AG10803 (cell line): ENCODE data around the gene LDLRAD4.

ENCODE experiments used
- DNase-seq: peaks from one replicate; pipeline ENCODE4 v3.0.0; 2010; ENCODE audit warnings: low read depth
- H3K4me3 ChIP-seq: 2 replicates; pipeline ENCODE4 v1.5.1; 2011; ENCODE audit warnings: mild to moderate bottlenecking, low read length, control low read depth
- TF ChIP-seq, protein P1 (sequence below): conservative IDR thresholded peaks from 2 replicates; pipeline ENCODE4 v1.5.1; 2011; ENCODE audit warnings: mild to moderate bottlenecking, low read length, control low read depth, inconsistent platforms

Gene LDLRAD4

DNA sequence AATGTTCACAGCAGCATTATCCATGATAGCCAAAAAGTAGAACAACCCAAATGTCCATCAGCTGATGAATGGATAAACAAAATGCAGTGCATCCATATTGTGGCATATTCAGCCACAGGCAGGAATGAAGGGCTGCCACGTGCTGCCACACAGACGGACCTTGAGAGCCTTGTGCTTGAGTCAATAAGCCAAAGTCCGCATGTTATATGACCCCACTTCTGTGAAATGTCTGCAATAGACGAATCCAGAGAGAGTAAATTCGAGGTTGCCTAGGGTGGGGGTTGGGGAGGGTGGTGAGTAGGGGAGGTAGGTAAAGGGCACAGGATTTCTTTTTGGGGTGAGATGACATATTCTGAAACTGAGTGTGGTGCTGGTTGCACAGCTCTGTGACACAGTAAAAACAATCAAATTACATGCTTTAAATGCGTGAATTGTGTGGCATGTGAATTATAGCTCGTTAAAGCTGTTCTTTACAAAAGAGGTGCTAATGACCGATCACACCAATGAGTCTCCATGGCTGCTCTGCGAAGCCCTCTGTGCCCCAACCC lies 38.9 kb upstream of the LDLRAD4 start:
- TF ChIP-seq, protein P1, sequence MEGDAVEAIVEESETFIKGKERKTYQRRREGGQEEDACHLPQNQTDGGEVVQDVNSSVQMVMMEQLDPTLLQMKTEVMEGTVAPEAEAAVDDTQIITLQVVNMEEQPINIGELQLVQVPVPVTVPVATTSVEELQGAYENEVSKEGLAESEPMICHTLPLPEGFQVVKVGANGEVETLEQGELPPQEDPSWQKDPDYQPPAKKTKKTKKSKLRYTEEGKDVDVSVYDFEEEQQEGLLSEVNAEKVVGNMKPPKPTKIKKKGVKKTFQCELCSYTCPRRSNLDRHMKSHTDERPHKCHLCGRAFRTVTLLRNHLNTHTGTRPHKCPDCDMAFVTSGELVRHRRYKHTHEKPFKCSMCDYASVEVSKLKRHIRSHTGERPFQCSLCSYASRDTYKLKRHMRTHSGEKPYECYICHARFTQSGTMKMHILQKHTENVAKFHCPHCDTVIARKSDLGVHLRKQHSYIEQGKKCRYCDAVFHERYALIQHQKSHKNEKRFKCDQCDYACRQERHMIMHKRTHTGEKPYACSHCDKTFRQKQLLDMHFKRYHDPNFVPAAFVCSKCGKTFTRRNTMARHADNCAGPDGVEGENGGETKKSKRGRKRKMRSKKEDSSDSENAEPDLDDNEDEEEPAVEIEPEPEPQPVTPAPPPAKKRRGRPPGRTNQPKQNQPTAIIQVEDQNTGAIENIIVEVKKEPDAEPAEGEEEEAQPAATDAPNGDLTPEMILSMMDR = no peak
- no peak for DNase-seq

DNA sequence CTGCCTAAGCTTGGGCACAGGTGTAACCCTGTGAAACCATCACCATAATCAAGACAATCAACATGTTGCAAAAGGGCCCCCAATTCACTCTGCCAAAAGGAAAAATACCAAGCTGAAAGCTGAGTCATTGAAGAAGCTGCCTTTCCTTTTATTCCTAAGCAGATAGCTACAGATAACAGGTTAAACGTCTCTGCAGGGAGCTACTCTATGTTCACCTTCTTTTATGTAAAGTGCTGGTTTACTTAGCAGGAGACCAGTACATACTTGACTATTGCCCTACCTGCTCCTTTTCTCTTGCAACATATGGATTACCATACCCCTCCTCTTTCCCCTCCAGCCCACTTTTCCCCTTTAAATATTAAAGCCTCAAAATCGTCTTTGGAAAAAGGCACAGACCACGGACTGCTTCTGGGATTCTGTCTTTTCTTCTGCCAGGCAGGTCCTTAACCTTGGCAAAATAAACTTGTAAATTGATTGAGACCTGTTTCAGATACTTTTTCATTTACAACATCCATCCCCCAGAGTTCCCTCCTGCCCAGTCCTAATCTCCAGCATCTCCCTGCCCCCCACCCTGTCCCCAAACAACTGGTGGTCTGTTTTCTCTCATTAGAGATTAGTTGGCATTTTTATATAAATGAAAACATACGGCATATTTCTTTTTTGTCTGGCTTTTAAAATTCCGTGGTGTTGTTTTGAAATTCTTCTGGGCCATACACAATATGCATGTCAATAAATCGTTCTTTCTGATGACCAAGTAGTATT lies 37.8 kb upstream of the LDLRAD4 start:
- DNase-seq = no peak
- TF ChIP-seq, protein P1 = no peak
- no peak overlapping the region for H3K4me3 ChIP-seq

More for the DNA sequence above, 38.9 kb upstream of the LDLRAD4 start:
- H3K4me3 ChIP-seq = no peak overlapping the region

DNA sequence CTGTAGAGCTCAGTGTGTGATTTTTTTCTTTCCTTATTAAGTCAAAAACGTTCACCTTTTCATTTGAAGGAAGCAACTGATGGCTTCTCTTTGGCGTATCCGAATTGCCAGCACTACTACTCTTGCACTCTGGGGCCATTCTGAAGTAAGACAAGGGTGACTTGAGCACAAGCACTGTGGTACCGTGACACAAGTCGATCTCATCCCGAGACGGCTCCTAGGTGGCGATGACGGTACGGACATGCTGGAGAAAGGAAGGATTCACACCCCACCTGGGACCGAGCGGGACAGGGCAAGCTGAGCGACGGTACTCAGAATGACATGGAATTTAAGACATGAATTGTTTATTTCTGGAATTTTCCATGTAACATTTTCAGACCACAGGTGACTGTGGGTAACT lies 36.8 kb upstream of the LDLRAD4 start:
- TF ChIP-seq, protein P1 = no peak
- no peak overlapping the region for H3K4me3 ChIP-seq

DNA sequence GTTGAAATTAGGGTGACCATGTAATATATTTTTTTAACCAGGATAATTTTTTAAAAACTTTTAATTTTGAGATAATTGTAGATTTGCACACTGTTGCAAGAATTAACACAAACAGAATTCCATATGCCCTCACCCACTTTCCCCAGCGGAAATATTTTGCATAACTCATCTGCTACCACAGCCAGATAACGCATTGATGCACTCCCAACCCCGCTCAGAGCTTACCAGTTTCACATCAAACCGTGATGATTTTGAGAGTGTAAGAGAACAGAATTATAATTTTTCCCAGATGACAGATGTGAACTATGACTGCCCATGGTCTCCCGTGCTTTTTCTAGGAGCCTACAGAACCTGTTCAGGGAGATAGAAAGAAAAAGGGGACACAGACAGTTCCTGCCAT lies 35.2 kb upstream of the LDLRAD4 start:
- H3K4me3 ChIP-seq = no peak overlapping the region
- TF ChIP-seq, protein P1 = no peak
- no peak for DNase-seq

More for the DNA sequence above, 36.8 kb upstream of the LDLRAD4 start:
- DNase-seq = no peak

DNA sequence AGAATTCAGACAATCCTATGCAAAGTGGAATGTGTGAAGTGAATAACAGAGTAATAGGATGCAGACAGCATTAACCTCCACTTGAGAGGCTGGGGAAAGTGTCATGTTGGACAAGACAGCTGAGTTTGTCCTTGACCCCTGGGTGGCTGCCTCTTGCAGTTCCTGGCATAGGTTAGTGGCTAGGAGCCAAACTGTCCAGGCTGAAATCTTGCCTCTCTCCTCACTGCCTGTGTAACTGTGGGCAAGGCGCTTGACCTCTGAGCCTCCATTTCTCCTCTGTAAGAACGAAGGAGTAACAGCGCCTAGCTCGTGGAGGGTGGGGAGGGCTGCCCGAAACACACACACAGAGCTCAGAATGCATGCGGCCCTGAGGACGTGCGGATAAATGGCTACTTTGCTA lies 34.8 kb upstream of the LDLRAD4 start:
- TF ChIP-seq, protein P1 = no peak
- no peak for DNase-seq
- H3K4me3 ChIP-seq = no peak overlapping the region

DNA sequence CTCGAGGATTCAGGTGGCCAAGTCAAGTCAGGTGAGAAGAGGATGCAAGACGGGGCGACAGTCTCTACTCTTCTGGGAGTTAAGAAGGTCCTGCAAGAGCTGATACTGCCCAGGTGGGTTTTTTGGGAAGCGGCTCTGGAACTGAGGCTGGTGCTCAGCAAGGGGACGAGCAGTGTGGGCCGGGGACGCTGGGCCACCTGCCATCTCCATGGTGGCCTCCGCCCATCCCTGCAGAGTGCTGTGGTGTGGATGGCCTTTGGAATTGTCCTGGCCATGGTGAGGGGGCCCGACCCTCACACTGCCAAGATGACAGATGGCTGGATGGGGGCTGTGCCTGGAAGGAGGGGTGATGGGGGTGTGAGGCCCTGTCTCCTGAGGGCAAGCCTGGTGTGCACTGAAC lies 34.2 kb upstream of the LDLRAD4 start:
- H3K4me3 ChIP-seq = no peak overlapping the region
- no peak for DNase-seq
- TF ChIP-seq, protein P1 = no peak

DNA sequence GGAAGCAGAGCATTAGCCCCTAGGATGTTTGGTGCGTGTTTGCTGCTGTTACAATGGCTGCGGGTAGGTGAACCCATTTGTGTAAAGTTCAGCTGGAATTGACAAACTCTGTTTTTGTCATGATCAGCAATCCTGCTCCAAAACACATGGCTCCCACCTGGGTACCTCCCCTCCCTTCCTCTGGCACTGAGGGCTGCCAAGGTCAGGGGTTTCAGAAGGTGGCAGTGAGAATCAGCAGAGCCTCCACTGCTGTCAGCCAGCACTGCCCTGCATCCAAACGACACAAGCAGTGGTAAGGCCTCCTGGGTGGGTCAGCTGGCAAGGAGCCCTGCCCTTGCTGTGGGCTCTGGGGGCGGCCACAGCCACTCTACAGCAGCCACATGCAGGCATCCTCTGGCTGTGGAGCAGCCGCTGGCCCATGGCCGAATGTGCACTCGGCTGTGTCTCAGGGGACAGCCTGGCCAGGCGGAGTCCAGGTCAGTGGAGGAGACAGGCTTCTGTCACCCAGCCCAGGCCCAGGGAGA lies 32.8 kb upstream of the LDLRAD4 start:
- TF ChIP-seq, protein P1 = no peak
- H3K4me3 ChIP-seq = no peak overlapping the region
- DNase-seq = no peak
